SK-N-SH treated with all-trans-retinoic acid at 6 μM for 48 hours (cell line): Measurements from ENCODE around the gene OSCP1.

ENCODE experiments used
- ATAC-seq: fragments of 200-7000 bp; cut with Tn5 transposase; 3 replicates; pipeline ENCODE4 v1.9.1; 2020; ENCODE audit warnings: mild to moderate bottlenecking, moderate library complexity
- ARNTL ChIP-seq: fragments of 450-650 bp; formaldehyde crosslinking; IDR thresholded peaks from 2 replicates; pipeline ENCODE4 v1.5.0; 2020; ENCODE audit warnings: low read depth, mild to moderate bottlenecking, moderate library complexity, borderline replicate concordance
- BACH2 ChIP-seq: fragments of 250-450 bp; sonication (Bioruptor Pico); IDR thresholded peaks from 2 replicates; pipeline ENCODE4 v1.9.0; 2021; ENCODE audit warnings: mild to moderate bottlenecking, borderline replicate concordance
- CSDC2 ChIP-seq: fragments of 250-450 bp; sonication (Bioruptor Pico); IDR thresholded peaks from 2 replicates; pipeline ENCODE4 v1.5.0; 2020; ENCODE audit warnings: mild to moderate bottlenecking, moderate library complexity
- ESRRG ChIP-seq: fragments of 250-450 bp; sonication (Bioruptor Pico); IDR thresholded peaks from 2 replicates; pipeline ENCODE4 v1.6.1; 2021; ENCODE audit warnings: mild to moderate bottlenecking
- GLIS3 ChIP-seq: fragments of 250-450 bp; sonication (Bioruptor Pico); IDR thresholded peaks from 2 replicates; pipeline ENCODE4 v1.5.0; 2020; ENCODE audit warnings: mild to moderate bottlenecking, moderate library complexity
- ISL1 ChIP-seq: fragments of 250-450 bp; sonication (Bioruptor Pico); IDR thresholded peaks from 2 replicates; pipeline ENCODE4 v2.1.2; 2022; ENCODE audit warnings: mild to moderate bottlenecking, moderate library complexity
- OSR1 ChIP-seq: fragments of 250-450 bp; sonication (Bioruptor Pico); IDR thresholded peaks from 2 replicates; pipeline ENCODE4 v1.8.0; 2022; ENCODE audit warnings: moderate library complexity, mild to moderate bottlenecking, inconsistent platforms
- SNAI2 ChIP-seq: fragments of 250-450 bp; sonication (Bioruptor Pico); IDR thresholded peaks from 2 replicates; pipeline ENCODE4 v1.5.0; 2020; ENCODE audit warnings: mild to moderate bottlenecking, moderate library complexity
- TCF4 ChIP-seq: fragments of 250-450 bp; sonication (Bioruptor Pico); IDR thresholded peaks from 2 replicates; pipeline ENCODE4 v1.8.0; 2021; ENCODE audit warnings: mild to moderate bottlenecking, moderate library complexity, borderline replicate concordance
- TOX ChIP-seq: fragments of 250-450 bp; sonication (Bioruptor Pico); IDR thresholded peaks from 2 replicates; pipeline ENCODE4 v1.8.0; 2021; ENCODE audit warnings: mild to moderate bottlenecking, moderate library complexity, borderline replicate concordance
- ZC3H10 ChIP-seq: fragments of 250-450 bp; sonication (Bioruptor Pico); IDR thresholded peaks from 2 replicates; pipeline ENCODE4 v1.5.1; 2021; ENCODE audit warnings: mild to moderate bottlenecking, moderate library complexity
- ZFP3 ChIP-seq: fragments of 250-450 bp; sonication (Bioruptor Pico); IDR thresholded peaks from 2 replicates; pipeline ENCODE4 v1.5.0; 2020; ENCODE audit warnings: mild to moderate bottlenecking, moderate library complexity
- ZFP30 ChIP-seq: fragments of 450-650 bp; formaldehyde crosslinking; IDR thresholded peaks from 2 replicates; pipeline ENCODE4 v1.5.0; 2022; ENCODE audit warnings: mild to moderate bottlenecking, moderate library complexity
- ZNF565 ChIP-seq: fragments of 450-650 bp; formaldehyde crosslinking; conservative IDR thresholded peaks from 2 replicates; pipeline ENCODE4 v1.5.0; 2020; ENCODE audit warnings: low read depth, mild to moderate bottlenecking, moderate library complexity
- ZNF8 ChIP-seq: fragments of 450-650 bp; formaldehyde crosslinking; IDR thresholded peaks from 2 replicates; pipeline ENCODE4 v1.5.0; 2020; ENCODE audit warnings: mild to moderate bottlenecking, moderate library complexity
- TF ChIP-seq, protein P1 (sequence below): fragments of 250-450 bp; sonication (Bioruptor Pico); IDR thresholded peaks from 2 replicates; pipeline ENCODE4 v1.8.0; 2020; ENCODE audit warnings: mild to moderate bottlenecking, moderate library complexity, borderline replicate concordance
- TF ChIP-seq, protein P2 (sequence below): fragments of 250-450 bp; sonication (Bioruptor Pico); IDR thresholded peaks from 2 replicates; pipeline ENCODE4 v1.8.0; 2021; ENCODE audit warnings: low read depth, mild to moderate bottlenecking, moderate library complexity, borderline replicate concordance
- TF ChIP-seq, protein P3 (sequence below): fragments of 250-450 bp; sonication (Bioruptor Pico); IDR thresholded peaks from 2 replicates; pipeline ENCODE4 v1.5.0; 2020; ENCODE audit warnings: mild to moderate bottlenecking, moderate library complexity
- TF ChIP-seq, protein P4 (sequence below): fragments of 250-450 bp; sonication (Bioruptor Pico); IDR thresholded peaks from 2 replicates; pipeline ENCODE4 v1.5.1; 2020; ENCODE audit warnings: low read depth, mild to moderate bottlenecking, moderate library complexity
- TF ChIP-seq, protein P5 (sequence below): fragments of 250-450 bp; sonication (Bioruptor Pico); IDR thresholded peaks from 2 replicates; pipeline ENCODE4 v1.5.1; 2021; ENCODE audit warnings: mild to moderate bottlenecking, moderate library complexity

The OSCP1 gene

DNA sequence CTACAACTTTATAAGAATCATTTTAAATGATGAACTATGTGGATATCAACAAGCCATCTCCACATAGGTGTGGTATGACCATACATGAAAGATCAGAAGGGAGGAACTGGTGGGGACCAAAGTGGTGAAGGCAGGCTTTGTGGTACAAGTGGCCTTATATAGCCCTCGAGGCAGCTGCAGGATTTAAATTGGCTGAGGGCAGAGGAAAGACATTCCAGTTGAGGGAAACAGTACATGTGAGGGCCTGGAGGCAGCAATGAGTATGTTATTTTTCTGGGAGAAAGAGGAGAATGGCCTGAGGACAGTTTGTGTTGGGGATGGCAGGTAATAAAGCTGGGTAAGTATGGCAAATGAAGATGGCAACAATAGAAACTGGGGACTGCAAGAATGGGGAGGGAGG, 17.1 kb downstream of the OSCP1 start (continued):
- TF ChIP-seq, protein P1, sequence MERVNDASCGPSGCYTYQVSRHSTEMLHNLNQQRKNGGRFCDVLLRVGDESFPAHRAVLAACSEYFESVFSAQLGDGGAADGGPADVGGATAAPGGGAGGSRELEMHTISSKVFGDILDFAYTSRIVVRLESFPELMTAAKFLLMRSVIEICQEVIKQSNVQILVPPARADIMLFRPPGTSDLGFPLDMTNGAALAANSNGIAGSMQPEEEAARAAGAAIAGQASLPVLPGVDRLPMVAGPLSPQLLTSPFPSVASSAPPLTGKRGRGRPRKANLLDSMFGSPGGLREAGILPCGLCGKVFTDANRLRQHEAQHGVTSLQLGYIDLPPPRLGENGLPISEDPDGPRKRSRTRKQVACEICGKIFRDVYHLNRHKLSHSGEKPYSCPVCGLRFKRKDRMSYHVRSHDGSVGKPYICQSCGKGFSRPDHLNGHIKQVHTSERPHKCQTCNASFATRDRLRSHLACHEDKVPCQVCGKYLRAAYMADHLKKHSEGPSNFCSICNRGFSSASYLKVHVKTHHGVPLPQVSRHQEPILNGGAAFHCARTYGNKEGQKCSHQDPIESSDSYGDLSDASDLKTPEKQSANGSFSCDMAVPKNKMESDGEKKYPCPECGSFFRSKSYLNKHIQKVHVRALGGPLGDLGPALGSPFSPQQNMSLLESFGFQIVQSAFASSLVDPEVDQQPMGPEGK (CRISPR knock-in tag), result no peak
- TF ChIP-seq BACH2 (no peak), ZC3H10 (CRISPR knock-in tag) (no peak), ZFP30 (no peak), TCF4 (no peak)

DNA sequence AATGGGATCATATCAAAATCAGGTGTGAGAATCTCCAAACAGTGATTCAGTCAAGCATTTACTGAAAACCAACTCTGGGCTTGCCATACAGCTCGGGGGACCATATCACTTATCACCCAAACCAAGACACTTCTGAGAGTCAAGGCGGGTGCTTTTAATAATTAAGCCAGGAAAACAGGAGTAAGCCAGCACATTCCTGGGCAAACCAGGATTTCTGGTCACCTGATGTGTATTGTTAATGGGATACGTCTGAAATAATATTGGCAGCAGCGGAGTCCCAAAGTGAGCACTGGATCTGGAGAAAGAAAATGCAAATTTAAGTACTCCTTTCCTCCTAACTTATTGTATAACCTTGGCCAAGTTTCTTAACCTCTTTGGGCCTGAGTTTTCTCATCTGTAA, 17.6 kb downstream of the OSCP1 start:
- TF ChIP-seq, protein P1 (CRISPR knock-in tag), result no peak
- TF ChIP-seq ARNTL (CRISPR knock-in tag) (no peak), GLIS3 (CRISPR knock-in tag) (no peak), ZFP30 (no peak), BACH2 (no peak), TCF4 (no peak), TOX (CRISPR knock-in tag) (no peak)
- TF ChIP-seq, protein P2, sequence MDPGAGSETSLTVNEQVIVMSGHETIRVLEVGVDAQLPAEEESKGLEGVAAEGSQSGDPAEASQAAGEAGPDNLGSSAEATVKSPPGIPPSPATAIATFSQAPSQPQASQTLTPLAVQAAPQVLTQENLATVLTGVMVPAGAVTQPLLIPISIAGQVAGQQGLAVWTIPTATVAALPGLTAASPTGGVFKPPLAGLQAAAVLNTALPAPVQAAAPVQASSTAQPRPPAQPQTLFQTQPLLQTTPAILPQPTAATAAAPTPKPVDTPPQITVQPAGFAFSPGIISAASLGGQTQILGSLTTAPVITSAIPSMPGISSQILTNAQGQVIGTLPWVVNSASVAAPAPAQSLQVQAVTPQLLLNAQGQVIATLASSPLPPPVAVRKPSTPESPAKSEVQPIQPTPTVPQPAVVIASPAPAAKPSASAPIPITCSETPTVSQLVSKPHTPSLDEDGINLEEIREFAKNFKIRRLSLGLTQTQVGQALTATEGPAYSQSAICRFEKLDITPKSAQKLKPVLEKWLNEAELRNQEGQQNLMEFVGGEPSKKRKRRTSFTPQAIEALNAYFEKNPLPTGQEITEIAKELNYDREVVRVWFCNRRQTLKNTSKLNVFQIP (CRISPR knock-in tag), result no peak
- TF ChIP-seq, protein P3, sequence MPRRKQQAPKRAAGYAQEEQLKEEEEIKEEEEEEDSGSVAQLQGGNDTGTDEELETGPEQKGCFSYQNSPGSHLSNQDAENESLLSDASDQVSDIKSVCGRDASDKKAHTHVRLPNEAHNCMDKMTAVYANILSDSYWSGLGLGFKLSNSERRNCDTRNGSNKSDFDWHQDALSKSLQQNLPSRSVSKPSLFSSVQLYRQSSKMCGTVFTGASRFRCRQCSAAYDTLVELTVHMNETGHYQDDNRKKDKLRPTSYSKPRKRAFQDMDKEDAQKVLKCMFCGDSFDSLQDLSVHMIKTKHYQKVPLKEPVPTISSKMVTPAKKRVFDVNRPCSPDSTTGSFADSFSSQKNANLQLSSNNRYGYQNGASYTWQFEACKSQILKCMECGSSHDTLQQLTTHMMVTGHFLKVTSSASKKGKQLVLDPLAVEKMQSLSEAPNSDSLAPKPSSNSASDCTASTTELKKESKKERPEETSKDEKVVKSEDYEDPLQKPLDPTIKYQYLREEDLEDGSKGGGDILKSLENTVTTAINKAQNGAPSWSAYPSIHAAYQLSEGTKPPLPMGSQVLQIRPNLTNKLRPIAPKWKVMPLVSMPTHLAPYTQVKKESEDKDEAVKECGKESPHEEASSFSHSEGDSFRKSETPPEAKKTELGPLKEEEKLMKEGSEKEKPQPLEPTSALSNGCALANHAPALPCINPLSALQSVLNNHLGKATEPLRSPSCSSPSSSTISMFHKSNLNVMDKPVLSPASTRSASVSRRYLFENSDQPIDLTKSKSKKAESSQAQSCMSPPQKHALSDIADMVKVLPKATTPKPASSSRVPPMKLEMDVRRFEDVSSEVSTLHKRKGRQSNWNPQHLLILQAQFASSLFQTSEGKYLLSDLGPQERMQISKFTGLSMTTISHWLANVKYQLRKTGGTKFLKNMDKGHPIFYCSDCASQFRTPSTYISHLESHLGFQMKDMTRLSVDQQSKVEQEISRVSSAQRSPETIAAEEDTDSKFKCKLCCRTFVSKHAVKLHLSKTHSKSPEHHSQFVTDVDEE (CRISPR knock-in tag), result no peak
- TF ChIP-seq, protein P4, sequence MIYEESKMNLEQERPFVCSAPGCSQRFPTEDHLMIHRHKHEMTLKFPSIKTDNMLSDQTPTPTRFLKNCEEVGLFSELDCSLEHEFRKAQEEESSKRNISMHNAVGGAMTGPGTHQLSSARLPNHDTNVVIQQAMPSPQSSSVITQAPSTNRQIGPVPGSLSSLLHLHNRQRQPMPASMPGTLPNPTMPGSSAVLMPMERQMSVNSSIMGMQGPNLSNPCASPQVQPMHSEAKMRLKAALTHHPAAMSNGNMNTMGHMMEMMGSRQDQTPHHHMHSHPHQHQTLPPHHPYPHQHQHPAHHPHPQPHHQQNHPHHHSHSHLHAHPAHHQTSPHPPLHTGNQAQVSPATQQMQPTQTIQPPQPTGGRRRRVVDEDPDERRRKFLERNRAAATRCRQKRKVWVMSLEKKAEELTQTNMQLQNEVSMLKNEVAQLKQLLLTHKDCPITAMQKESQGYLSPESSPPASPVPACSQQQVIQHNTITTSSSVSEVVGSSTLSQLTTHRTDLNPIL (CRISPR knock-in tag), result no peak
- TF ChIP-seq, all 23 proteins: peak for 0
- ATAC-seq, result no peak

DNA sequence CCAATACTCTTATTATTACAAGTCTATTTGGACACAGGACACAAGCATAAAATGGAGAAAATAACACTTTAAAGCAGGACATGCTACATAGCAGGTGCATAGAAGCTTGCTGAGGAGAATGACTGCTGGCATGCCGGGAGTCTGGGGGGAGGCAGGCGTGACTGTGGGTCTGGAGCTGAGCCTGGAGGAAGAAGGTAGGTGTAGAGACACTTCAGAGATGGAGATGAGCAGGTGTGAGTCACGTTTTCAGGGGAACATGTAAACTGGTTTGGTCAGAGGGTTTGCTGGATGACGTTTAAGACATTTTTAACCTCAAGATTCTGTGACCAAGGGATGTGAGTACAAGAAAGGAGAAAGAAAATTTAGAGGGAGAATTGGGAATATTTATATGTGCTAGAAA, 24.5 kb downstream of the OSCP1 start:
- ATAC-seq, result no peak
- TF ChIP-seq ISL1 (CRISPR knock-in tag), result no peak
- no peak for TF ChIP-seq ZFP3
- no peak for TF ChIP-seq ARNTL (CRISPR knock-in tag)

DNA sequence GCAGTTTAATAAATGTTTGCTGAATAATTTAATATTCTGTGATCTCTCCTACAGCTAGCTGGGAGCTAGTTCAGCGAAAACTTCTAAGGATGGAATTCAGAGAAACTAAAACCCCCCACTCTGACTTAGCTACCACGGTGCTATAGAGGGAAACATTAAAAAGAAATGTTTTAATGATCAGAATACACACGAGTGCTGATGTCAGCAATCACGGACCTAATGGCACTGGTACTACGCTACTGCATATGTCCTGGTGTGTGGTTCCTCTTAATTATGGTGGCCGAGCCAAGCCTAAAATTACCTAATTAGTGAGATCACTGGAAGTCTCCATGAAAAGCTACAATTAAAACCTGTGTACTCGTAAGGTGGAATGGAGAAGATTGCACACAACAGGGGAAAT, 28.6 kb downstream of the OSCP1 start:
- TF ChIP-seq SNAI2 (CRISPR knock-in tag) (no peak), OSR1 (CRISPR knock-in tag) (no peak), ZNF565 (no peak), ZC3H10 (CRISPR knock-in tag) (no peak), ARNTL (CRISPR knock-in tag) (no peak), BACH2 (no peak), GLIS3 (CRISPR knock-in tag) (no peak), ZFP30 (no peak), ZNF8 (no peak), ZFP3 (no peak), CSDC2 (CRISPR knock-in tag) (no peak), ESRRG (no peak)
- TF ChIP-seq, protein P2 (CRISPR knock-in tag), result no peak
- TF ChIP-seq, protein P5, sequence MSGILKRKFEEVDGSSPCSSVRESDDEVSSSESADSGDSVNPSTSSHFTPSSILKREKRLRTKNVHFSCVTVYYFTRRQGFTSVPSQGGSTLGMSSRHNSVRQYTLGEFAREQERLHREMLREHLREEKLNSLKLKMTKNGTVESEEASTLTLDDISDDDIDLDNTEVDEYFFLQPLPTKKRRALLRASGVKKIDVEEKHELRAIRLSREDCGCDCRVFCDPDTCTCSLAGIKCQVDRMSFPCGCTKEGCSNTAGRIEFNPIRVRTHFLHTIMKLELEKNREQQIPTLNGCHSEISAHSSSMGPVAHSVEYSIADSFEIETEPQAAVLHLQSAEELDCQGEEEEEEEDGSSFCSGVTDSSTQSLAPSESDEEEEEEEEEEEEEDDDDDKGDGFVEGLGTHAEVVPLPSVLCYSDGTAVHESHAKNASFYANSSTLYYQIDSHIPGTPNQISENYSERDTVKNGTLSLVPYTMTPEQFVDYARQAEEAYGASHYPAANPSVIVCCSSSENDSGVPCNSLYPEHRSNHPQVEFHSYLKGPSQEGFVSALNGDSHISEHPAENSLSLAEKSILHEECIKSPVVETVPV (CRISPR knock-in tag), result no peak
- TF ChIP-seq, protein P1 (CRISPR knock-in tag), result no peak
- no peak for ATAC-seq
